Gastrocnemius medialis (tissue), 4 donors: ENCODE results near the gene NUCKS1. TPM values are rescaled to one million over a fixed set of nuclear protein-coding genes. Genes with fewer than 3 reads are reported as not detected.
"Not testable (repeated sequence)": the region's sequence is repeated elsewhere in the genome, so short reads cannot be mapped to it uniquely, and the experiment has no call there.

ENCODE experiments used
- ATAC-seq, 2 donors: fragments of 150-250 bp; one replicate each; pipeline ENCODE4 v1.9.1; 2016
- DNase-seq, 2 donors: peaks; one replicate each; pipeline ENCODE4 v3.0.0-alpha.2; 2019
- H3K27ac ChIP-seq, 4 donors: fragments of 200-600 bp; sonication (generic); 1 replicate in 1 of 4; 2 replicates in 3 of 4; pipeline ENCODE4 v1.5.1; 2016 to 2018; ENCODE audit warnings: mild to moderate bottlenecking in 2 of 4, moderate library complexity in 1 of 4
- H3K27me3 ChIP-seq, 3 donors: fragments of 200-600 bp; sonication (generic) in 2 of 3; 1 replicate in 1 of 3; 2 replicates in 2 of 3; pipeline versions ENCODE4 v1.5.1 to v1.6.0; 2016 to 2019; ENCODE audit warnings: mild to moderate bottlenecking in 1 of 3, moderate library complexity in 1 of 3
- H3K36me3 ChIP-seq, 2 donors: fragments of 200-600 bp; sonication (generic) in 1 of 2; one replicate each; pipeline ENCODE4 v1.5.1; 2017 to 2018
- H3K4me1 ChIP-seq, 2 donors: fragments of 200-600 bp; sonication (generic) in 1 of 2; one replicate each; pipeline ENCODE4 v1.5.1; 2016 to 2017; ENCODE audit warnings: mild to moderate bottlenecking in 2 of 2
- H3K4me3 ChIP-seq, 4 donors: fragments of 200-600 bp; sonication (generic) in 3 of 4; 1 replicate in 1 of 4; 2 replicates in 3 of 4; pipeline ENCODE4 v1.5.1; 2016 to 2019; ENCODE audit warnings: mild to moderate bottlenecking in 2 of 4
- H3K9me3 ChIP-seq, 3 donors: fragments of 200-600 bp; sonication (generic) in 2 of 3; 1 replicate in 1 of 3; 2 replicates in 2 of 3; pipeline ENCODE4 v1.5.1; 2016 to 2019
- POLR2A ChIP-seq, 2 donors: fragments of 450-650 bp; IDR thresholded peaks; one replicate each; pipeline ENCODE4 v1.6.1; 2017; ENCODE audit warnings: antibody characterized with exemption in 2 of 2, mild to moderate bottlenecking in 2 of 2, moderate library complexity in 2 of 2
- in situ Hi-C, 4 donors: fragments of 200-750 bp; cut with MboI; loops; one replicate each; pipeline versions ENCODE4 v1.15.0 to v1.8.0; 2017; ENCODE audit warnings: low sequenced_read_pairs in 4 of 4
- intact Hi-C: fragments of 100-400 bp; cut with DNase I; formaldehyde crosslinking; loops from one replicate; pipeline ENCODE4 v1.15.1; 2023; ENCODE audit warnings: low total_unique reads
- total RNA-seq, 4 donors: library from RNA; depleted of rRNA; stranded (reverse); fragments of >200 nt; gene quantifications; one replicate each; pipeline versions ENCODE4 v1.1.0 to v1.2.3, GENCODE V29; 2016
- TF ChIP-seq, protein P1 (sequence below), 5 experiments: fragments of 450-650 bp in 3 of 5; fragments of 200-600 bp in 2 of 5; sonication (generic) in 2 of 5; IDR thresholded peaks in 4 of 5; conservative IDR thresholded peaks in 1 of 5; 1 replicate in 4 of 5; 2 replicates in 1 of 5; pipeline ENCODE4 v1.5.1; 2016 to 2019; ENCODE audit warnings: antibody characterized with exemption in 5 of 5, mild to moderate bottlenecking in 3 of 5, moderate library complexity in 3 of 5

The NUCKS1 gene
- total RNA-seq, 4 donors from 2014 or later, result 45.5 to 69.7 (median 62.6) TPM

GRCh38 chr1:205733438-205734175 lies 16.4 kb downstream of the NUCKS1 start:
- H3K27ac ChIP-seq, result peak overlapping the region in 2 of 4 donors; percentile 8 to 51
- no peaks in the 10 kb centered on the region for H3K9me3 ChIP-seq
- no peak for TF ChIP-seq POLR2A (IDR thresholded peaks at IDR 0.05)
- TF ChIP-seq, protein P1, sequence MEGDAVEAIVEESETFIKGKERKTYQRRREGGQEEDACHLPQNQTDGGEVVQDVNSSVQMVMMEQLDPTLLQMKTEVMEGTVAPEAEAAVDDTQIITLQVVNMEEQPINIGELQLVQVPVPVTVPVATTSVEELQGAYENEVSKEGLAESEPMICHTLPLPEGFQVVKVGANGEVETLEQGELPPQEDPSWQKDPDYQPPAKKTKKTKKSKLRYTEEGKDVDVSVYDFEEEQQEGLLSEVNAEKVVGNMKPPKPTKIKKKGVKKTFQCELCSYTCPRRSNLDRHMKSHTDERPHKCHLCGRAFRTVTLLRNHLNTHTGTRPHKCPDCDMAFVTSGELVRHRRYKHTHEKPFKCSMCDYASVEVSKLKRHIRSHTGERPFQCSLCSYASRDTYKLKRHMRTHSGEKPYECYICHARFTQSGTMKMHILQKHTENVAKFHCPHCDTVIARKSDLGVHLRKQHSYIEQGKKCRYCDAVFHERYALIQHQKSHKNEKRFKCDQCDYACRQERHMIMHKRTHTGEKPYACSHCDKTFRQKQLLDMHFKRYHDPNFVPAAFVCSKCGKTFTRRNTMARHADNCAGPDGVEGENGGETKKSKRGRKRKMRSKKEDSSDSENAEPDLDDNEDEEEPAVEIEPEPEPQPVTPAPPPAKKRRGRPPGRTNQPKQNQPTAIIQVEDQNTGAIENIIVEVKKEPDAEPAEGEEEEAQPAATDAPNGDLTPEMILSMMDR (IDR thresholded peaks at IDR 0.05 in 4 of 5, conservative IDR thresholded peaks at IDR 0.05 in 1 of 5), result no peak
- no peak for ATAC-seq
- H3K4me1 ChIP-seq, result peaks cover 9 to 32% of the 10 kb centered on the region in 2 donors
- no peak for DNase-seq
- H3K36me3 ChIP-seq, result peaks cover 0 to 4% of the 10 kb centered on the region in 2 donors
- no peaks in the 10 kb centered on the region for H3K27me3 ChIP-seq
- H3K4me3 ChIP-seq, result no peak overlapping the region
- in situ Hi-C loops, result no loop called here
- intact Hi-C loops, result no loop called here

DNA sequence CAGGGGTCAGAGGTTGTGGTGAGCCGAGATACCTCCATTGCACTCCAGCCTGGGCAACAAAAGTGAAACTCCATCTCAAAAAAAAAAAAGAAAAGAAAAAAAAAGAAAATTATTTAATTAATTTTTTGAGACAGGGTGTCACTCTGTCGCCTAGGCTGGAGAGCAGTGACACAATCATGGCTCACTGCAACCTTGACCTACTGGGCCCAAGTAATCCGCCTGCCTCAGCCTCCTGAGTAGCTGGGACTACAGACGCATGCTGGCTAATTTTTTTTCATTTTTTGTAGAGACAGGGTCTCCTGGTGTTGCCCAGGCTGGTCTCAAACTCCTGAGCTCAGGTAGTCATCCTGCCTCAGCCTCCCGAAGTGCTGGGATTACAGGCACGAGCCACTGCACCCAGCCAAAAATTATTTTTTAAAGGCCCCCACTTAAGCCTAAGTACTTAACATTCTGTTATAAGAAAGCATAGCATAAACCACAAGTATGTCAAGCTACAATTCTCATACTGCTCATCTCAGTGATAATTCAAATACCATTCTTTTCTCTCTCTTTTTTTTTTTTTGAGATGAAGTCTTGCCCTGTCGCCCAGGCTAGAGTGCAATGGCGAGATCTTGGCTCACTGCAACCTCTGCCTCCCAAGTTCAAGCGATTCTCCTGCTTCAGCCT lies 19.9 kb downstream of the NUCKS1 start:
- Histone ChIP-seq H3K27me3 (no peaks in the 10 kb centered on the region), H3K4me3 (no peak overlapping the region), H3K27ac (no peak overlapping the region), H3K9me3 (no peaks in the 10 kb centered on the region), H3K4me1 (peaks cover 14 to 19% of the 10 kb centered on the region in 2 donors), H3K36me3 (peaks cover 0 to 6% of the 10 kb centered on the region in 2 donors)
- DNase-seq (no peak), ATAC-seq (no peak)
- in situ Hi-C loops, result no loop called here
- intact Hi-C loops, result no loop called here
- TF ChIP-seq POLR2A (IDR thresholded peaks at IDR 0.05), result no peak
- TF ChIP-seq, protein P1 (IDR thresholded peaks at IDR 0.05 in 4 of 5, conservative IDR thresholded peaks at IDR 0.05 in 1 of 5), result no peak

DNA sequence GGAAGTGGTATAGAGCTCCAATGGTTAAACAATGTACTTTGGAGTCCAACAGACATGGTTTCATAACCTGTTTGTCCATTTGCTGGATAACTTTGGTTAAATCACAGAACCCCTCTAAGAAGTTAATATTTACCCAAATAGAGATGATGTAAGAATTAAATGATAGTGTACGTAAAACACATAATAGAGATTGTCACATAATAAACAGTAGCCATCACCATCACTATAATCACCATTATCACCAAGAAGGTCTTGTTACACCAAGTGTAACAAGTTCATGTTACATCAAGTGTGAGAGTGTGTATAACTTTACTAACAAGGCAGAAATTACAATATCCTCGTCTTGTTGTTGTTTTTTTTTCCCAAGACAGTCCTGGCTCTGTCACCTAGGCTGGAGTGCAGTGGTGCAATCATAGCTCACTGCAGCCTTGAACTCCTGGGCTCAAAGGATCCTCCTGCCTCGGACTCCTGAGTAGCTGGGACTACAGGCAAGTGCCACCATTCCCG lies 23.3 kb downstream of the NUCKS1 start:
- H3K9me3 ChIP-seq, result no peaks in the 10 kb centered on the region
- H3K4me1 ChIP-seq, result peaks cover 9 to 11% of the 10 kb centered on the region in 2 donors
- ATAC-seq, result no peak
- intact Hi-C loops (no loop called here), in situ Hi-C loops (no loop called here)
- H3K4me3 ChIP-seq, result no peak overlapping the region
- H3K27me3 ChIP-seq, result no peaks in the 10 kb centered on the region
- DNase-seq, result no peak
- peaks cover 0 to 6% of the 10 kb centered on the region in 2 donors for H3K36me3 ChIP-seq
- no peak overlapping the region for H3K27ac ChIP-seq
- no peak for TF ChIP-seq POLR2A (IDR thresholded peaks at IDR 0.05)
- TF ChIP-seq, protein P1 (IDR thresholded peaks at IDR 0.05 in 4 of 5, conservative IDR thresholded peaks at IDR 0.05 in 1 of 5), result no peak

DNA sequence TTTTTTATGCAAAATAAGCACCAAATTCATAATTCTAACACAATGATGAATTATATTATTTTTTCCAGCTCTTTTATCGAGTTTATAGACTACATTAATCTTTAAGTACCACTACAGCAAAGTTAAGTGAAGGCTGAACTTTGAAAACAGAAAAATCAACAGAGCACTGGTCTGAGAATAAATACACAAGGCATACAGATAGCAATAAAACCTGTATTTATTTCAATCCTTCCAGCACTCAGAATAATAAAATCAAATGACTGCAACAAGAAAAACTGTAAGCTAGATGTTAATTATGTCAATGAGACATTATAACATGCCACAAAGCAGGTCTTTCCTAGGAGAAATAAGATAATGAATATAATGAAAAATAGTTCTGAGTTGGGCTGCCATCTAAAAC lies 24.5 kb downstream of the NUCKS1 start:
- DNase-seq, result no peak
- Histone ChIP-seq H3K9me3 (no peaks in the 10 kb centered on the region), H3K27me3 (no peaks in the 10 kb centered on the region), H3K4me1 (peaks cover 8 to 9% of the 10 kb centered on the region in 2 donors), H3K36me3 (peaks cover 0 to 16% of the 10 kb centered on the region in 2 donors), H3K27ac (no peak overlapping the region), H3K4me3 (no peak overlapping the region)
- intact Hi-C loops, result no loop called here
- ATAC-seq, result no peak
- no peak for TF ChIP-seq POLR2A (IDR thresholded peaks at IDR 0.05)
- TF ChIP-seq, protein P1 (IDR thresholded peaks at IDR 0.05 in 4 of 5, conservative IDR thresholded peaks at IDR 0.05 in 1 of 5), result no peak
- in situ Hi-C loops, result no loop called here

DNA sequence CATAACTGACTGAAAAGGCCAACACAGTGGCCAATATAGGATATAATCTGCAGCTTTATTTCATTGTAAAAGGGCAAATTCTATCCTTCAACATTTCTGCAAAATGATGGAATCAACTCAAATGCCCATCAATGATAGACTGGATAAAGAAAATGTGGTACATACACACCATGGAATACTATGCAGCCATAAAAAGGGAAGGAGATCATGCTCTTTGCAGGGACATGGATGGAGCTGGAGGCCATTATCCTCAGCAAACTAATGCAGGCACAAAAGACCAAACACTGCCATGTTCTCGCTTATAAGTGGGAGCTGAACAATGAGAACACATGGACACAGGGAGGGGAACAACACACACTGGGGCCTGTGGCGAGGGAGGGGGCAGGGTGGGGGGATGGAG lies 29.2 kb downstream of the NUCKS1 start:
- H3K27me3 ChIP-seq, DNase-seq, H3K9me3 ChIP-seq, ATAC-seq, H3K4me3 ChIP-seq, H3K27ac ChIP-seq, in situ Hi-C loops, H3K4me1 ChIP-seq: not testable (repeated sequence)
- peaks cover 3 to 57% of the 10 kb centered on the region in 2 donors for H3K36me3 ChIP-seq
- intact Hi-C loops, result loop anchor here (5.0 kb wide), 1 partner anchor 792 kb away; no protein-coding TSS in a partner anchor
